22Rv1 (cell line): ENCODE results near the gene CHMP4A.

ENCODE experiments used
- H3K27ac ChIP-seq: fragments of 450-650 bp; 2 replicates; pipeline ENCODE4 v1.5.1; 2017
- ZFX ChIP-seq: fragments of 450-650 bp; IDR thresholded peaks from 2 replicates; pipeline ENCODE4 v1.6.1; 2017; ENCODE audit warnings: antibody characterized with exemption, borderline replicate concordance
- TF ChIP-seq, protein P1 (sequence below): fragments of 450-650 bp; IDR thresholded peaks from 2 replicates; pipeline ENCODE4 v1.5.1; 2017; ENCODE audit warnings: mild to moderate bottlenecking

Gene CHMP4A

DNA sequence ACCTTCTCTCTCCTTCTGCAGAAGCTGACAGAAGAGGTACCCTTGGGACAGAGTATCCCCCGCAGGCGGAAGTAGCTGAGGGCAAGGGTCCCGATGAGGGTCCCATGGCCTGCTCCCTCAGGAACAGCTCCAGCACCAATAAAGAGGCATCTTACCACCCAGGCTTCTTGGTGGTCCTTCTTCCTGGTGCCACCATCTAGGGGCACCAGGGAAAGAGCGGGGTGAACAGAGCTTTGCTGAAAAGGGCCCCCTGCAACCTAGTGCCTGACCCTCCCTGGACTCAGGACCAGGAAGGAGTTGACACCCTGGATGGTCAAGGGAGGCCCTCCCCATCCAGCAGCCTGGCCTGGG is 52.8 kb downstream of the CHMP4A start:
- peak overlapping the region; percentile 64 for H3K27ac ChIP-seq
- TF ChIP-seq, protein P1, sequence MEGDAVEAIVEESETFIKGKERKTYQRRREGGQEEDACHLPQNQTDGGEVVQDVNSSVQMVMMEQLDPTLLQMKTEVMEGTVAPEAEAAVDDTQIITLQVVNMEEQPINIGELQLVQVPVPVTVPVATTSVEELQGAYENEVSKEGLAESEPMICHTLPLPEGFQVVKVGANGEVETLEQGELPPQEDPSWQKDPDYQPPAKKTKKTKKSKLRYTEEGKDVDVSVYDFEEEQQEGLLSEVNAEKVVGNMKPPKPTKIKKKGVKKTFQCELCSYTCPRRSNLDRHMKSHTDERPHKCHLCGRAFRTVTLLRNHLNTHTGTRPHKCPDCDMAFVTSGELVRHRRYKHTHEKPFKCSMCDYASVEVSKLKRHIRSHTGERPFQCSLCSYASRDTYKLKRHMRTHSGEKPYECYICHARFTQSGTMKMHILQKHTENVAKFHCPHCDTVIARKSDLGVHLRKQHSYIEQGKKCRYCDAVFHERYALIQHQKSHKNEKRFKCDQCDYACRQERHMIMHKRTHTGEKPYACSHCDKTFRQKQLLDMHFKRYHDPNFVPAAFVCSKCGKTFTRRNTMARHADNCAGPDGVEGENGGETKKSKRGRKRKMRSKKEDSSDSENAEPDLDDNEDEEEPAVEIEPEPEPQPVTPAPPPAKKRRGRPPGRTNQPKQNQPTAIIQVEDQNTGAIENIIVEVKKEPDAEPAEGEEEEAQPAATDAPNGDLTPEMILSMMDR, result no peak
- no peak for TF ChIP-seq ZFX

DNA sequence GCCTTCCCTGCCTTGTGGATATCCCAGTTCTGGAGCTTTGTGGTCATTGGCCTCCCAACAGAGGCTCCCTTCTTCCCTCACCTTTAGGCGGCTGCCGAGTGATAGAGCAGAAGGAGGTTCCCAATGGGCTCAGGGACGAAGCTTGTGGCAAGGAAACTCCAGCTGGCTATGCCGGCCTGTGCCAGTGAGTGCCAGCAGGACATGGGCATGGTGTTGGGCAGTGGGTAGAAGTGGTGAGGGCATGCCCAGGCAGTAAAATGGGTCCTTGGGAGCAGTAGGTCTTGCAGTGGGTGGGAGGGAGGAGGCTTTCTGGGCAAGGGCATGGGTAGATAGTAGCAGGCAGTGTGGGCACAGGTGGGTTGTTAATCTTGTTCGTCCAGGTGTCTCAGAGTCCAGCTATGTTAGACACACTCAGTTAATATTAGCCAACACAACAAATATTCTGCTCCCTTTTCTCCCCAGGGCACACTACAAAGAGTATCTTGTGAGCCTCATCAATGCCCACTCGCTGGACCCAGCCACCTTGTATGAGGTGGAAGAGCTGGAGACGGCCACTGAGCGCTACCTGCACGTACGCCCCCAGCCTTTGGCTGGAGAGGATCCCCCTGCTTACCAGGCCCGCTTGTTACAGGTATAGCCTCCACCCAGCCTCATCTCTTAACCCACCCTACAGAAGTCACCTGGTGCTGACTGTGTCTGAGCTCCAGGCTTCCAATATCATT is 53.4 kb downstream of the CHMP4A start:
- peak overlapping the region; percentile 64 for H3K27ac ChIP-seq
- TF ChIP-seq ZFX, result no peak
